SK-N-DZ (cell line): ENCODE measurements around the gene ZNRF4.

Source experiments
- DNase-seq: peaks from one replicate; pipeline ENCODE4 v3.0.0-alpha.2; 2015; ENCODE audit warnings: low spot score

Gene ZNRF4

DNA sequence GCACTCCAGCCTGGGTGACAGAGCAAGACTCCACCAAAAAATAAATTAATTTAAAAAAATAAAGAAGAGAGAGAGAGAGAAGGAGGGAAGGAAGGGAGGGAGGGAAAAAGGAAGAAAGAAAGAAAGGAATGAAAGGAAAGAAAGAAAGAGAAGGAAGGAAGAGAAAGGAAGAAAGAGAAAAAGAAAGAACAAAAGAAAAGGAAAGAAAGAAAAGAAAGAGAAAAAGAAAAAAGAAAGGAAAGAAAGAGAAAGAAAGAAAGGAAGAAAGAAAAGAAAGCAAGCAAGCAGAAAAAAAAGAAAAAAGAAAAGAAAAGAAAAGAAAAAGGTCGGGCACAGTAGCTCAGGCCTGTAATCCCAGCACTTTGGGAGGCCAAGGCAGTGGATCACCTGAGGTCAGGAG, 14.9 kb upstream of the ZNRF4 start:
- DNase-seq = no peak

DNA sequence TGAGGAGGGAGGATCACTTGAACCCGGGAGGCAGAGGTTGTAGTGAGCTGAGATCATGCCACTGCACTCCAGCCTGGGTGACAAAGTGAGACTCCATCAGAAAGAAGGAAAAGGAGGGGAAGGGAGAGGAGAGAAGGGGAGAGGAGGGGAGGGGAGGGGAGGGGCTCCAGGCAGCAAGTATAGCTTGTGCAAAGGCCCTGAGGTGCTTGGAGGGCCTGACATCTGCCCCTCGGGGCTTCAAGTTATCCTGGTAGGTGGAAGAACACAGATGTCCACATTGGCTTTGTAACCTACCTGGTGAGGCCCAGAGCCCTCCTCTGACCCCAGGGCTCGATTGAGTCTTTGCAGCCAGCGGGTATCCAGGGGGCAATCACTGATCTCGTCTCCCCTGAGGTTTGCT, 11.5 kb upstream of the ZNRF4 start:
- DNase-seq = no peak

DNA sequence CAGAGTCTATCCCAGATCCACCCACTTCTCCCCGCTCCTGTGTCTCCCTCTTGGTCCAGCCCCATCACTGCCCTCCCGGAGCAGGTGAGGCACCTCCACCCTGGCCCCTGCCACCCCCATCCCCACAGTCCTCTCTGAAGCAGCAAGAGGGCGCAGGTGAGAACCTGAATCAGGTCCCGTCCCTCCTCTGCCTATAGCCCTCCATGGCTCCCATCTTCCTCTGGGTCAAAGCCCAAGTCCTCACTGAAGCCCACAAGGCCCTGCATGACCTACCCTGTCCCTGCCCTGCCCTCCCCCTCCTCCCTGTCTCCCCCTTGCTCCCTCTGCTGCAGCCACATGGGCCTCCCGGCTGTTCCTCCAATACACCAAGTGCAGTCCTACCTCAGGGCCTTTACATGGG, 10.8 kb upstream of the ZNRF4 start:
- DNase-seq = no peak

DNA sequence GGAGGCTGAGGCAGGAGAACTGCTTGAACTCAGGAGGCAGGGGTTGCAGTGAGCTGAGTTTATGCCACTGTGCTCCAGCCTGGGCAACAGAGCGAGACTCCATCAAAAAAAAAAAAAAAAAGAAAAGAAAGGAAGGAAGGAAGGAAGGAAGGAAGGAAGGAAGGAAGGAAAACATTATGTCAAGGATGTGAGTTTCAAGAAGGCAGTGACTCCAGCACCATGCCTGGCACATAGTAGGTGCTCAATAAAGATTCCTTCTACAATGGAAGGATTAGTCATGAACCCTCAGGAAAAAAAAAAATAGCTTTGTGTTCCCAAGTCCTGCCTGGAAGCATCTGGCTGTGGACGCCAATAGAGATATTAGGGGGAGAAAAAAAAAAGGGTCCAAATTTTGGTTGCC, 10.1 kb upstream of the ZNRF4 start:
- DNase-seq = no peak

DNA sequence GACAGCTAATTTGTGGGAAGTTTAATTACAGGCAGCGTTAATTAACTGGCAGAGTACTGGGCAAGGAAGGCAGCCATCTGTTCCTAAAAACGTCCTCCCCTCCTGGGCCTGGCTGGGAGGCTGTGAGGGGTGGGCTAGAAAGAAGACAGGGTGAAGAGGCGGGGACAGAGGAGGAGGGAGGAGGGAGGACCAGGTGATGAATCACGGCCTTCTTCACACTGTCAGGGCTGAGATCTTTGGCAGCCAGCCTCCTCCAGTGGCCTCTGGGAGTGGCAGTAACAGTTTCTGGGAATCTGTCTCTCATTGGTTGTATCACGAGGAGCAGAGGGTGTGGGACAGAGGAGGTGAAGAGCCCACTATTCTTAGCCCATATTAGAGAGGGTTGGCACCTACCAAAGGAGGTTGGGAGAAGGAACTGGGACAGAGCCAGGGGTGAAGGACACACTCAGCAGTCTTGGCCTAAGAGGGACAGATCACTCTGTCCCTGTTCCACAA, 9.6 kb upstream of the ZNRF4 start:
- DNase-seq = no peak

DNA sequence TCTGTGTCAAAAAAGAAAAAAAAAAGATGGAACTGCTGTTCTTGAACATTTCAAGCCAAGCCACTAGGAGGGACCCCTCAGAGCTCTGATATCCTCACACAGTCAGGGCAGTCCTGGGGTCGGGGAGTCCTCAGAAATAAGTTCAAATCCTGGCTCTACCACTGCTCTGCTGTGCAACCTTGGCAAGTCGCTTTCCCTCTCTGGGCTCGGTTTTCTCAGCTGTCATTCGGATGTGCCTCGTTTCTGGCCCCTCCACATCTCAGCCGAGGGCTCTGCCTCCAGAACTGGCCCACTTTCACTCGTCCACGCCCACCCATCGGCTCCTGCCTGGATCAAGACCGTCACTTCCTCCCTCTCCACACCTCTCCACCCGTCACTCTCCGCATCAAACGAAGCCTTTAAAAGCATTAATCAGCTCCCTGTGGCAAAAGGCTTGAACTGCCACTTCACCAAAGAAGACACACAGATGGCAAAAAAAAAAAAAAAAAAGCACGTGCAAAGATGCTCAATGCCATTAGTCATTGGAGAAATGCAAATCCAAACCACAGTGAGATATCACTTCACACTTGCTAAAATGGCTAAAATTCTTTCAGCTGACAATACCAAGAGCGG, 7.4 kb upstream of the ZNRF4 start:
- no peak for DNase-seq

DNA sequence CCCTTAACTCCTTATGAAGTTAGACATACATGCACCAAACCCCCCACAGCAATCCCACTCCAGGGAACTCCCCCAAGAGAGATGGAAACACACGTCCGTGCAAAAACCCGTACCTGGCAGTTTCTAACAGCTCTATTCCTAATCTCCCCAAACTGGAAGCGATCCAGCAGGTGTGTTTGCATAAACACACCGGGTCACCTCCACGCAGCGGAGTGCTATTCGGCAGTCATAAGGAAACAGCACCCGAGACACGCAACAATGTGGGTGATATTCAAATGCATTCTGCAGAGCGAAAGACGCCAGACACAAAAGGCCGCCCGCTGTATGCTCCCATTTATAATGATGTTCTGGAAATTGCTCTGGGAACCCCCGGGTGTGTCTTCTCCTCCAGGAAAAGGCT, 6.8 kb upstream of the ZNRF4 start:
- DNase-seq = no peak

DNA sequence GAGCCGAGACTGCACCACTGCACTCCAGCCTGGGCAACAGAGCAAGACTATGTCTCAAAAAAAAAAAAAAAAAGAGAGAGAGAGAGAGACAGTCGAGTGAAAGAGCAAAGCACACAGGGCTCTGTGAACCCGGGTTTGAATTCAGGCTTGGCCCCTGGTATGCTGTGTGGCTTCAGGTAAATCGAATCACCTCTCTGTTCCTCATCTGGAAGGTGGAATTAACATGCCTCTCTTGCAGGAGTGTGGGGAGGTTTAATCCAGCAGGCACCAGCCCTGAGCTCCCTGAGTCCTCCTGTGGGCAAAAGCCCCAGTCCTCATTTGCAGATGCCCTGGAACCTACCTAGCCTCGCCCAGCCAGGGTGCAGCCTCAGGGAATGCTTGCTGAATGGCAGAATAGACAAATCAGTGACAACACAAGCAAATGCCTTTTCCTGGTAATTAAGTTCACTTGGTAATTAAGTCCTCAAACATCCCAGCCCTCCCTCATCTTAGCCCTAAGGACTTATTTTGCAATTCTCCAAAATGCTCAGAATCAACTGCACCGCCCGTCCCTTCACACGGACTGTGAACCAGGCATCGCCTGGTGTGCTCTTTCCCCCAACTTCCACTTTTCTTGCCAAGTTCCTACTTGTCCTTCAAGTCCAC, 4.6 kb upstream of the ZNRF4 start:
- no peak for DNase-seq

DNA sequence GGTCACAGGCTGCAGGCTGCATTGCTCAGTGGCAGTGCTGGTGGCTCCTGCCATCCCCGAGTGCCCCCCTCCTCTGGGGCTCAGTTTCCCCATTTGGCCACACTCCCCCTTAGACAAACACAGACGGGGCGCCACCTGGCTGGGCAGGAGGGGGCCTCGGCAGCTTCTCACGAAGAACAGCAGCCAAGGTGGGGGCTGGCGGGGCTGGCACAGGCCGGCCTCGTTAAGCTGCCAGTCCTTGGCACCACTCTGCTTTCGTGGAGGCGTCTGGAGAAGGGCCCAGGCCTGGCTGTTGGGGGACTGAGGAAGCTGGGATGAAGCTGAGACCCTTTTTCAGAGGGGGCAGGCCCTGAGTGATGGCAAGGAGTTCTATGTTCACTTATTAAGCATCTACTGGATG, 3.7 kb upstream of the ZNRF4 start:
- DNase-seq = no peak

DNA sequence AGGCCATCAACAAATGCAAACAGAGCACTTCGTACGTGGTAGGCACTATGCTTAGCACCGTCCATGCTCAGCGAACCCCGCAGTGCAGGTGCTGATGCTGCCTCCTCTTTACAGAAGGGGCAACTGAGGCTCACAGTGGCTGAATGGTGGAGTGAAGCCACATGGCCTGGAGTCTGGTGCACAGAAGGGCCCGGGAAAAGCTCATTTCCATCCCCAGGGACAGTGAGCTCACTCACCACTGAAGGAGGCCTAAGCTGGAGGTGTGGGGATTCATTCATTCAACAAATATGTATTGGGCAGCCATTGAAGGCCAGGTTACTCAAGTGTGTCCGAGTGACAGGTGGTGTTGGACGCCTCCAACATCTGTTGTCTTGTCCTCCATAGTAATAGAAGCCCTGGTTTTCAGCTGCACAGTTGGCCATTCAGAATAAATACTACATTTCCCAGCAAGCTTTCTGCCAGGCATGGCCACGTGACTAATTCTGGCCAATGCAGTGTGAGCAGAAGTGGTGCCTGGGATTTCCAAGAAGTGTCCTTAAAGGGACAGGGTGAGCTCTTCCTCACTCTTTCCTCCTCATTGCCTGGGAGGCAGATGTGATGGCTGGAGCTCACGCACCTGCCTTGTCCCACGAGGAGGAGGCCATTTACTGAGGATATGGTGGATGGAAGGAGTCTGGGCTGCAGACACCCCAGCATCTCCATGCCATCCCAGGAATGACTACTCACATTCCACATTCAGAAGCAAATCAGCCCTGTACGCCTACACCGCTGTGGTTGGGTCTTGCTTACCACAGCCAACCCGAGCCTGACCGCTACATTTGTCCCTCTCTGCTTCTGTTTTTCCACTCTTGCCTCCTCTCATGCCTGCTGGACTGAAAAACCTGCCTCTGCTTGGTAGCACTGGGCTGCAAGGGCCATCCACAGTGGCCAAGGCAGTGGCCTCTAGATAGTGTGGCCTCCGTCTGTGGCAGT, 2.3 kb upstream of the ZNRF4 start:
- peak; percentile 42 for DNase-seq

DNA sequence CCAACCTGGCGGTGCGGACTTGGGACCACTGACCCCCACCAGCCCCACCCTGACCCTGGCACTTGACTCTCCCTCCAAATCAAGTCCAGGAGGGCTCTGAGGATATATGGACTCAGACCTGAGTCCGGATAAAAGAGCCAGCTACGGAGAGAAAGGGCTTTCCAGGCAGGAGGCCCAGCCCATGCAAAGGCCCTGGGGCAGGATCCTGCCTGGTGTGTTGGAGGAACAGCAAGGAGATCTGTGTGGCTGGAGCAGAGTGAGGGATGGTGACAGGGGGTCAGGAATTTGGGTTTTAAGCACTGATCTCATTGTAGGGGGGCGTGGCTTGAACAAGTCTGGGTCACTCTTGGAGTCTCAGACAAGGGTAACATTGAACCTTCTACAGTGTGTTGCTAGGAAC, 474 bp upstream of the ZNRF4 start:
- DNase-seq = no peak

DNA sequence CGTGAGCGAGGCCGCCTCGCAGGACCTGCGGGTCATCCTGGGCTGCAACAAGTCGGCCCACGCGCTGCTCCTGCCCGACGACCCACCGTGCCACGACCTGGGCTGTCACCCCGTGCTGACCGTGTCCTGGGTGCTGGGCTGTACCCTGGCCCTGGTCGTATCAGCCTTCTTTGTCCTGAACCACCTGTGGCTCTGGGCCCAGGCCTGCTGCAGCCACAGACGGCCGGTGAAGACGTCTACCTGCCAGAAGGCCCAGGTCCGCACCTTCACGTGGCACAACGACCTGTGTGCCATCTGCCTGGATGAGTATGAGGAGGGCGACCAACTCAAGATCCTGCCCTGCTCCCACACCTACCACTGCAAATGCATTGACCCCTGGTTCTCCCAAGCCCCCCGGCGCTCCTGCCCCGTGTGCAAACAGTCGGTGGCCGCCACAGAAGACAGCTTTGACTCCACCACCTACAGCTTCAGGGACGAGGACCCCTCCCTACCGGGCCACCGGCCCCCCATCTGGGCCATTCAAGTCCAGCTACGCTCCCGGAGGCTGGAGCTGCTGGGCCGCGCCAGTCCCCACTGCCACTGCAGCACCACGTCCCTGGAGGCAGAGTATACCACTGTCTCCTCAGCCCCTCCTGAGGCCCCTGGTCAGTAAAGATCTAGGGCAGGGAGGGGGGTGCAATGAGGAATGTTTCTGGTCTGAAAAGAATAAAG, 1.1 kb downstream of the ZNRF4 start:
- no peak for DNase-seq

DNA sequence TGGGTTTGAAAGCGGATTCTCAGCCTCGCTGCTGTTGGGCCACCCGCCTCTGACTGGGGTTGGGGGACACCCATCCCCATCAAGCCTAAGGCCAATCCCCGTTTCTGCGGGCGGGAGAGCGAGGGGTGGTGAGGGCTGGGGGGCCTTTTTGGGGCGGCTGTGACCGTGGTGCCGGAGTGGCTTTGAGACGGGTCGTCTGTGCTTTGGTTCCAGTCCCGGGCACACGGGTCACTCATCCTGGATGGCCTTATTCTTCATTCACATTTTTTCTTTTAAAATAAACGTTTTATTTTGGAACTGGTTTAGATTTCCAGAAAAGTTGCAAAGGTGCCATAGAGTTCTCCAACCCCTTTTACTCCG, 1.6 kb downstream of the ZNRF4 start:
- DNase-seq = no peak

DNA sequence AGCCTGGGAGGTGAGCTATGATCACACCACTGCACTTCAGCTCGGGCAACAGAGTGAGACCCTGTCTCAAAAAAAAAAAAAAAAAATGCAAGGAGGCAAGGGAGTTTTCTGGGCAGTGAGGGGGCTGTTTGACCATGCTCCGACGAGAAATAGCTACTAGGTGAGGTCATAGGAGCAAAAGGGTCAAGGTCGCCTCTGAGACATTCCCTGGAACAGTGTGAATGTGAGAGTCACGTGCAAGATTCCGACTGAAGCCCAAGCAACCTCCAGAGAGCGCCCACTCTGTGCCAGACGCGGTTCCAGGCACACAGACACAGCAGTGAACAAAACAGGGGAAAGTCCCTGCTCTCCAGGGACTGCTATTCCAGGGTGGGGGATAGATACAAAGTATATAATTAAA, 2.5 kb downstream of the ZNRF4 start:
- DNase-seq = no peak

DNA sequence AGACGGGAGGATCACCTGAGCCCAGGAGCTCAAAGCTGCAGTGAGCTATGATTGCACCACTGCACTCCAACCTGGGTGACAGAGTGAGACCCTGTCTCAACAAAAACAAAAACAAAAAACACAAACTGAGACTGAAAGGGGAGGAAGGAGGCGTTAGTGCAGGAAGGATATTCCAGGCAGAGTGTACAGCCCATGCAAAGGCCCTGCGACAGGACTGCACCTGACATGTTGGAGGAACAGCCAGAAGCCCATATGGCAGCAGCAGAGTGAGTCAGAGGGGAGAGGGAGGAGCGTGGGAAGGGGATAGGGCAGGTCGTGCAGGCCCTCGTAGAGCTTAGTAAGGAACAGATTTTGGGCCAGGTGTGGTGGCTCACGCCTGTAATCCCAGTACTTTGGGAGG, 3.2 kb downstream of the ZNRF4 start:
- DNase-seq = no peak

DNA sequence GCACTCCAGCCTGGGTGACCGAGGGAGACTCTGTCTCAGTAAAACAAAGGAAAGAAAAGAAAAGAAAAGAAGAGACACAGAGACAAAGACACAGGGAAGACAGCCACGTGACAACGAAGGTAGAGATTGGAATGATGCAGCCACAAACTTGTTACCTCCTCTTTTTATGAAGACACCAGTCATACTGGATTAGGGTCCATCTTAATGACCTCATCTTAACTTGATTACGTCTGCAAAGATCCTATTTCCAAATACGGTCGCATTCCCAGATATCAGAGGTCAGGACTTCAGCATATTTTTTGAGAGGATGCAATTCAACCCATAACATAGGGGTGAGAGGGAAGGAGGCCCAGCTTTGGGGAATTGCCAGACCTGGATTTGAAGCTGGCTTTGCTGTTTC, 4.1 kb downstream of the ZNRF4 start:
- DNase-seq = no peak

DNA sequence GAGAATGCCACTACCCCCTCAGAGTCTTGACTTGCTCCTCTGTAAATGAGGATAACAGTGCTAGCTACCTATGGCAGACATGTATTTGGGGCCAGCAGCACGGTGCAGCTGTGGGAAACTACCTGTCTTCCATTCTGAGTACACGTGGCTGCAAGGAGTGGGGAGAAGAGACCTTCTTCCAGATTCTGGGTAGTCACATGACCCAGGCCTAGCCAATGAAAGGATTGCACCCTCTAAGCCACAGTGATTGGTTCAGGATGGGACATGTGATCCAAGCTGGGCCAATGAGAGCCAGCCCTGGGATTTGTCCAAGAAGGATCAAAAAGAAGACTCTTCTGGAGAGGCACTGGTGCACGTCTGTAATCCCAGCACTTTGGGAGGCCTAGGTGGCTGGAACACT, 5.5 kb downstream of the ZNRF4 start:
- no peak for DNase-seq

DNA sequence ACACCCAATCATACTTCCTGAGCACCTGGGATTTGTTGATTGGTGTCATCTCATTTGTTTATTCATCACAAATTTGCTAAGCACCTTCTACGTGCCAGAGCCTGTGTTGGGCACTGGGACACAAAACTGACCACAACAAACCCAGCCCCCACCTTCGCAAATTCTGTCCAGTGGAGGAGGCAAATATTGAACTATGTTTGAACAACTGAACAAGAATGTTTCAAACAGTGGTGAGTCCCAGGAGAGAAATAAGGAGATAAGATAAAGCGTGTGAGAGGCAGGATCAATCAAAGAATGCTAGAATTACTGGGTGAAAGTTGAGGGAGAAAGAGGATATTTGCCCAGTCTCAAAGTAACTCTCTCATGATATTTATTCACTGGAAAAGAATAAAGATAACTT, 8.7 kb downstream of the ZNRF4 start:
- no peak for DNase-seq

DNA sequence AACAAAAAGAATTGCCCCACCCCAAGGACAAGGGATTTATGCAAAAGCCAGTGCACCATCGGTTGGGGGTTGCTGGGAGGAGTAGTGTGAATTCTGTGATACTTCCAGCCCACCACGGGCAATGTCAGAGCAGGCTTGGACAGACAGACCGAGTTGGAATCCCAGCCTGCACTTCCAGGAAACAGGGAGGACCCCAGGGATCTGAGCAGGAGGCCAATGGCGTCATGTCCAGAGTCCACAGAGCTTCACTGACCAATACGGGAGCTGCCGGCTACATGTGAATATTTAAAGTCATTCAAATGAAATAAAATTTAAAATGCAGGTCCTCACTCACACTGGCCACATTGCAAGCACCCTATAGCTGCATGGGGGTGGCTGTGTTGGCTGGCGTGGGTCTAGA, 10.9 kb downstream of the ZNRF4 start:
- DNase-seq = no peak

DNA sequence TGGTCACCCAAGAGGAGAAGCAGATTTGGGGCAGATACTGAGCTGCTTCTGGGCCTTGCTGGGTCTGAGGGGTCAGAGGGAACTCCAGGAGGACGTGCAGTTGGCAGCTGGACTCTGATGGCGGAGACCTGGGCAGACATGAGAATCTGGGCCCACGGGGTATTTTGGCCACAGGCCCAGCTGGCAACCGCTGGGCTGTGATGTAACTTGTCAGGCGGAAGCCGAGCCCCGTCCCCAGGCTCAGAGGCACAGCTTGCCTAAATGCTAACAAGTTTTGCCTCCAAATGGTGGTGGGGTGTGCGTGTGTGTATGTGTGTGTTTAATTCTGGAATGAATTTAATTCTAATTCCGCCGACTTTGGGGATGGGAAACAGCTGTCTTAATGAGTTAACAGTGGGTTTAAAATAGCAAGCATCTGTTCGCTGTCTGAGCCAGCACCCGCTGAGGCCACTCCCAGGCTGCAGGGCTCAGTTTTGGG, 11.6 kb downstream of the ZNRF4 start:
- no peak for DNase-seq

DNA sequence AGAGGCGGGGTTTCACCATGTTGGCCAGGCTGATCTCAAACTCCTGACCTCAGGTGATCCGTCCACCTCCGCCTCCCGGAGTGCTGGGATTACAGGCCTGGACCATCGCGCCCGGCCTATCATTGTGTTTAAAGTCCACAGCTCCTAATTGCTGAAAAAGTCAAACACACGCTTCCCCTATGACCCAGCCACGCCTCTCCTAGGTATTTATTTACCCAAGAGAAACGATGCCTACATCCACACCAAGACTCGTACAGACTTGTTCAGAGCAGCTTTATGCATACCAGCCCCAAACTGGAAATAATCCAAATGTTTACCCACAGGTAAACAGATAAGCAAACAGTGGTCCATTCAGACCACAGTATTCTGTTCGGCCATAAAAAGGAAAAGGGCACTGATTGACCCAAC, 15.1 kb downstream of the ZNRF4 start:
- no peak for DNase-seq

DNA sequence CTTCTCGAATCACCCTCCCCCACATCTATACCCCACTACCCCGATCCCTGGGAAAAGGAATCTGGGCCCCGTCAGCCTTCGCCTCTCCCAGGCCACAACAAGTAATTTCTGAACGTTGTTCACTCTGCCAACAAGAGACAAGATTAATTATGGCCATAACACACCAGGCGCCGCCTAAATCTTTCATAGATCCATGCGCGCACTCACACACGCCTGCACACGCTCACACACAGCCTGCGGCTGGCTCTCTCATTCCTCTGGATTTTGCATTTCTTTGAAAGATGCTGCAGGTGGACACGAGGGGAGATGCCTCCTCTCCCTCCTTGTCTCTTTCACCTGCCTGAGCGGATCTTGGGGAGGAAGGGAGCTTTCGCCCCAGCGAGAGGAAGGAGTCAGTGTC, 17.1 kb downstream of the ZNRF4 start:
- no peak for DNase-seq
